HCT116 (cell line): Measurements from ENCODE around the gene MMP15.

Source experiments
- CBX3 ChIP-seq: IDR thresholded peaks from 2 replicates; pipeline ENCODE4 v1.6.1; 2012; ENCODE audit warnings: low read depth
- CEBPB ChIP-seq: IDR thresholded peaks from 2 replicates; pipeline ENCODE4 v1.6.1; 2012; ENCODE audit warnings: low read depth
- EGR1 ChIP-seq: IDR thresholded peaks from 2 replicates; pipeline ENCODE4 v1.6.1; 2012; ENCODE audit warnings: low read depth
- EZH2 ChIP-seq: fragments of 200-600 bp; sonication (generic); IDR thresholded peaks from 2 replicates; pipeline ENCODE4 v1.6.1; 2017; ENCODE audit warnings: antibody characterized with exemption, mixed run types
- EZH2phosphoT487 ChIP-seq: fragments of 200-600 bp; IDR thresholded peaks from 2 replicates; pipeline ENCODE4 v1.6.1; 2018; ENCODE audit warnings: antibody characterized with exemption, borderline replicate concordance
- JUND ChIP-seq: IDR thresholded peaks from 2 replicates; pipeline ENCODE4 v1.6.1; 2012
- POLR2A ChIP-seq: IDR thresholded peaks from 2 replicates; pipeline ENCODE4 v1.7.0; 2011; ENCODE audit warnings: borderline replicate concordance; ENCODE audit not compliant: insufficient read depth, insufficient read length; ENCODE audit errors: extremely low read depth
- POLR2AphosphoS5 ChIP-seq: IDR thresholded peaks from 2 replicates; pipeline ENCODE4 v1.6.1; 2011; ENCODE audit warnings: mild to moderate bottlenecking, low read depth, low read length, moderate library complexity
- SP1 ChIP-seq: IDR thresholded peaks from 2 replicates; pipeline ENCODE4 v1.6.1; 2012; ENCODE audit warnings: low read depth
- ZFX ChIP-seq: fragments of 450-650 bp; IDR thresholded peaks from 2 replicates; pipeline ENCODE4 v1.6.1; 2017
- ZNF274 ChIP-seq: fragments of 200-500 bp; sonication (Bioruptor generic); IDR thresholded peaks from 2 replicates; pipeline ENCODE4 v1.6.1; 2014; ENCODE audit warnings: mild to moderate bottlenecking, low read depth, low read length, inconsistent platforms
- TF ChIP-seq, protein P1 (sequence below): IDR thresholded peaks from 2 replicates; pipeline ENCODE4 v1.6.1; 2012; ENCODE audit warnings: low read depth
- TF ChIP-seq, protein P2 (sequence below), 3 experiments: fragments of 200-600 bp in 1 of 3; sonication (generic) in 1 of 3; IDR thresholded peaks in 2 of 3; conservative IDR thresholded peaks in 1 of 3; 2 replicates each; pipeline ENCODE4 v1.5.1; 2012 to 2017; ENCODE audit warnings: low read depth in 2 of 3, low read length in 2 of 3, antibody characterized with exemption in 1 of 3, borderline replicate concordance in 1 of 3, control low read depth in 1 of 3, mild to moderate bottlenecking in 1 of 3, mixed read lengths in 1 of 3, mixed run types in 1 of 3, moderate library complexity in 1 of 3; ENCODE audit not compliant: insufficient read depth in 1 of 3
- TF ChIP-seq, protein P3 (sequence below): IDR thresholded peaks from 2 replicates; pipeline ENCODE4 v1.6.1; 2012

DNA sequence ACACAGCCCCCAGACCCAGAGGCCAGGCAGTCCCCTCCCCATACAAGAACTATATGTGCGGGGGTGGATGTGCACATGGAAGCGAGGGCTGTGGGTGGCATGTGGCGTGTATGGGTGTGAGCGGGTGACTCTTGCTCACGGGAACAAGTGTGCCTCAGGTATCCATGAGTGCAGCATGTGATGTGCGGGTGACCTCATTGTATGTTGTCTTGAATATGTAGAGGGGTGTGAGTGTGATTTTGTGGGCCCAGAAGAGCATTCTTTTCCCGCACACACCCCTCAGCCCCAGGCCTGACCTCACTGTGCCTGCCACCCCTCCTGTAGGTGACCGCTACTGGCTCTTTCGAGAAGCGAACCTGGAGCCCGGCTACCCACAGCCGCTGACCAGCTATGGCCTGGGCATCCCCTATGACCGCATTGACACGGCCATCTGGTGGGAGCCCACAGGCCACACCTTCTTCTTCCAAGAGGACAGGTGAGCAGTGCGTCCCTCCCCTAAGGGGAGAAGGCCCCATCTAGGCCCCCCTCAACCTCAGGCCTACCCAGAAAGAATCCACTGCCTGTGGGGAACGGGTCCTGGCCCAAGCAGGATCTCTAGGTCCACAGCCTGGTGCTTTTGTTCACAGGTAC lies 17.4 kb downstream of the MMP15 start:
- TF ChIP-seq, protein P1, sequence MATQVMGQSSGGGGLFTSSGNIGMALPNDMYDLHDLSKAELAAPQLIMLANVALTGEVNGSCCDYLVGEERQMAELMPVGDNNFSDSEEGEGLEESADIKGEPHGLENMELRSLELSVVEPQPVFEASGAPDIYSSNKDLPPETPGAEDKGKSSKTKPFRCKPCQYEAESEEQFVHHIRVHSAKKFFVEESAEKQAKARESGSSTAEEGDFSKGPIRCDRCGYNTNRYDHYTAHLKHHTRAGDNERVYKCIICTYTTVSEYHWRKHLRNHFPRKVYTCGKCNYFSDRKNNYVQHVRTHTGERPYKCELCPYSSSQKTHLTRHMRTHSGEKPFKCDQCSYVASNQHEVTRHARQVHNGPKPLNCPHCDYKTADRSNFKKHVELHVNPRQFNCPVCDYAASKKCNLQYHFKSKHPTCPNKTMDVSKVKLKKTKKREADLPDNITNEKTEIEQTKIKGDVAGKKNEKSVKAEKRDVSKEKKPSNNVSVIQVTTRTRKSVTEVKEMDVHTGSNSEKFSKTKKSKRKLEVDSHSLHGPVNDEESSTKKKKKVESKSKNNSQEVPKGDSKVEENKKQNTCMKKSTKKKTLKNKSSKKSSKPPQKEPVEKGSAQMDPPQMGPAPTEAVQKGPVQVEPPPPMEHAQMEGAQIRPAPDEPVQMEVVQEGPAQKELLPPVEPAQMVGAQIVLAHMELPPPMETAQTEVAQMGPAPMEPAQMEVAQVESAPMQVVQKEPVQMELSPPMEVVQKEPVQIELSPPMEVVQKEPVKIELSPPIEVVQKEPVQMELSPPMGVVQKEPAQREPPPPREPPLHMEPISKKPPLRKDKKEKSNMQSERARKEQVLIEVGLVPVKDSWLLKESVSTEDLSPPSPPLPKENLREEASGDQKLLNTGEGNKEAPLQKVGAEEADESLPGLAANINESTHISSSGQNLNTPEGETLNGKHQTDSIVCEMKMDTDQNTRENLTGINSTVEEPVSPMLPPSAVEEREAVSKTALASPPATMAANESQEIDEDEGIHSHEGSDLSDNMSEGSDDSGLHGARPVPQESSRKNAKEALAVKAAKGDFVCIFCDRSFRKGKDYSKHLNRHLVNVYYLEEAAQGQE, result no peak
- TF ChIP-seq, protein P2, sequence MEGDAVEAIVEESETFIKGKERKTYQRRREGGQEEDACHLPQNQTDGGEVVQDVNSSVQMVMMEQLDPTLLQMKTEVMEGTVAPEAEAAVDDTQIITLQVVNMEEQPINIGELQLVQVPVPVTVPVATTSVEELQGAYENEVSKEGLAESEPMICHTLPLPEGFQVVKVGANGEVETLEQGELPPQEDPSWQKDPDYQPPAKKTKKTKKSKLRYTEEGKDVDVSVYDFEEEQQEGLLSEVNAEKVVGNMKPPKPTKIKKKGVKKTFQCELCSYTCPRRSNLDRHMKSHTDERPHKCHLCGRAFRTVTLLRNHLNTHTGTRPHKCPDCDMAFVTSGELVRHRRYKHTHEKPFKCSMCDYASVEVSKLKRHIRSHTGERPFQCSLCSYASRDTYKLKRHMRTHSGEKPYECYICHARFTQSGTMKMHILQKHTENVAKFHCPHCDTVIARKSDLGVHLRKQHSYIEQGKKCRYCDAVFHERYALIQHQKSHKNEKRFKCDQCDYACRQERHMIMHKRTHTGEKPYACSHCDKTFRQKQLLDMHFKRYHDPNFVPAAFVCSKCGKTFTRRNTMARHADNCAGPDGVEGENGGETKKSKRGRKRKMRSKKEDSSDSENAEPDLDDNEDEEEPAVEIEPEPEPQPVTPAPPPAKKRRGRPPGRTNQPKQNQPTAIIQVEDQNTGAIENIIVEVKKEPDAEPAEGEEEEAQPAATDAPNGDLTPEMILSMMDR (IDR thresholded peaks at IDR 0.05 in 2 of 3, conservative IDR thresholded peaks at IDR 0.05 in 1 of 3; ENCODE audit: borderline replicate concordance in 1 of 3, insufficient read depth in 1 of 3, low read depth in 2 of 3, low read length in 2 of 3), result no peak
- TF ChIP-seq ZNF274 (no peak), EGR1 (no peak), POLR2AphosphoS5 (no peak), SP1 (no peak), ZFX (no peak), EZH2 (no peak), CBX3 (no peak), EZH2phosphoT487 (no peak), POLR2A (no peak), JUND (no peak), CEBPB (no peak)
- TF ChIP-seq, protein P3, sequence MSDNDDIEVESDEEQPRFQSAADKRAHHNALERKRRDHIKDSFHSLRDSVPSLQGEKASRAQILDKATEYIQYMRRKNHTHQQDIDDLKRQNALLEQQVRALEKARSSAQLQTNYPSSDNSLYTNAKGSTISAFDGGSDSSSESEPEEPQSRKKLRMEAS, result no peak
